GM13977 (cell line): ENCODE data around the gene INTS14.

Source experiments
- DNase-seq: peaks from one replicate; pipeline ENCODE4 v3.0.0; 2012; ENCODE audit warnings: low spot score
- CTCF ChIP-seq: IDR thresholded peaks from 2 replicates; pipeline ENCODE4 v1.5.1; 2012; ENCODE audit warnings: mild to moderate bottlenecking, control low read depth; ENCODE audit not compliant: insufficient read depth; ENCODE audit errors: extremely low read depth, missing control alignments
- in situ Hi-C: fragments of 300-500 bp; cut with MboI; formaldehyde crosslinking; loops from one replicate; pipeline ENCODE4 v1.12.0; 2022; ENCODE audit warnings: low sequenced_read_pairs, low pct_unique_long_range_greater_than_20kb, mixed read lengths, inconsistent platforms; ENCODE audit not compliant: unreplicated experiment

The INTS14 gene

GRCh38 chr15:65651831-65652749, 41.2 kb upstream of the INTS14 start:
- no peak for TF ChIP-seq CTCF
- in situ Hi-C loops, result no loop called here
- DNase-seq, result no peak

- TF ChIP-seq CTCF, result no peak
- DNase-seq, result no peak
- in situ Hi-C loops, result no loop called here
Measured at GRCh38 chr15:65651042-65651322, 40.1 kb upstream of the INTS14 start.

- TF ChIP-seq CTCF, result no peak
- in situ Hi-C loops, result no loop called here
- no peak for DNase-seq
Measured at GRCh38 chr15:65650312-65651041, 39.5 kb upstream of the INTS14 start.

GRCh38 chr15:65646486-65646885, 35.6 kb upstream of the INTS14 start:
- in situ Hi-C loops, result no loop called here
- DNase-seq, result no peak
- no peak for TF ChIP-seq CTCF

GRCh38 chr15:65645392-65645791, 34.5 kb upstream of the INTS14 start:
- TF ChIP-seq CTCF, result no peak
- in situ Hi-C loops, result no loop called here
- DNase-seq, result no peak

GRCh38 chr15:65644282-65644681, 33.4 kb upstream of the INTS14 start:
- in situ Hi-C loops, result no loop called here
- no peak for DNase-seq
- TF ChIP-seq CTCF, result no peak
